ENCODE measurements around the gene UNC13C.

UNC13C gene

GRCh38 chr15:53976844-53977392 is 1.3 kb upstream of the UNC13C start (continued):
- no peak for TF ChIP-seq ZNF488 (tag by site-specific recombination; IDR thresholded peaks at IDR 0.05)
- TF ChIP-seq ZNF548 (tag by site-specific recombination; IDR thresholded peaks at IDR 0.05) = no peak
- no peak for TF ChIP-seq ZNF138 (tag by site-specific recombination; IDR thresholded peaks at IDR 0.05; ENCODE audit: borderline replicate concordance)
- TF ChIP-seq ZNF146 (tag by site-specific recombination; IDR thresholded peaks at IDR 0.05) = no peak
- no peak for TF ChIP-seq KLF16 (tag by site-specific recombination; IDR thresholded peaks at IDR 0.05)
- no peak for TF ChIP-seq ZNF658 (tag by site-specific recombination; IDR thresholded peaks at IDR 0.05)

GRCh38 chr15:53979051-53979788 is 979 bp downstream of the UNC13C start:
- ChIA-PET POLR2A (no interaction called here), CTCF (no interaction called here)

GRCh38 chr15:53980021-53980420 is 1.8 kb downstream of the UNC13C start:
- Histone ChIP-seq H3K27ac (ENCODE audit: extremely low read depth, low read depth, low read length) (no peak overlapping the region), H3K9me3 (ENCODE audit: control insufficient read depth, insufficient read depth, low read depth, low read length) (no peaks in the 10 kb centered on the region), H3K4me3 (ENCODE audit: low read depth, low read length) (no peak overlapping the region), H3K36me3 (ENCODE audit: control insufficient read depth in 2 of 2, insufficient read depth in 1 of 2, low read length in 2 of 2) (no peaks in the 10 kb centered on the region), H3K4me1 (ENCODE audit: control insufficient read depth, insufficient read depth, low read length) (no peaks in the 10 kb centered on the region)
- ChIA-PET CTCF (no interaction called here), POLR2A (no interaction called here)
- TF ChIP-seq ZIC2 (tag by site-specific recombination; IDR thresholded peaks at IDR 0.05) = no peak
- no peak for TF ChIP-seq SALL2 (tag by site-specific recombination; IDR thresholded peaks at IDR 0.05; ENCODE audit: borderline replicate concordance)
- TF ChIP-seq PRDM10 (tag by site-specific recombination; IDR thresholded peaks at IDR 0.05) = no peak
- TF ChIP-seq ZNF398 (tag by site-specific recombination; IDR thresholded peaks at IDR 0.05) = no peak
- no peak for TF ChIP-seq ZNF660 (tag by site-specific recombination; IDR thresholded peaks at IDR 0.05)
- TF ChIP-seq HIC1 (tag by site-specific recombination; IDR thresholded peaks at IDR 0.05) = no peak
- no peak for TF ChIP-seq ZNF169 (tag by site-specific recombination; IDR thresholded peaks at IDR 0.05)

More at GRCh38 chr15:53979051-53979788, 979 bp downstream of the UNC13C start:
- Histone ChIP-seq H3K4me1 (ENCODE audit: control insufficient read depth, insufficient read depth, low read length) (no peaks in the 10 kb centered on the region), H3K36me3 (ENCODE audit: control insufficient read depth in 2 of 2, insufficient read depth in 1 of 2, low read length in 2 of 2) (no peaks in the 10 kb centered on the region), H3K4me3 (ENCODE audit: low read depth, low read length) (no peak overlapping the region), H3K27ac (ENCODE audit: extremely low read depth, low read depth, low read length) (no peak overlapping the region), H3K9me3 (ENCODE audit: control insufficient read depth, insufficient read depth, low read depth, low read length) (no peaks in the 10 kb centered on the region)
- no peak for TF ChIP-seq ZNF18 (tag by site-specific recombination; IDR thresholded peaks at IDR 0.05)
- no peak for TF ChIP-seq ZNF837 (tag by site-specific recombination; IDR thresholded peaks at IDR 0.05)
- no peak for TF ChIP-seq ZNF514 (tag by site-specific recombination; IDR thresholded peaks at IDR 0.05)
- TF ChIP-seq ZBTB7A (tag by site-specific recombination; IDR thresholded peaks at IDR 0.05; ENCODE audit: low read depth) = no peak
- TF ChIP-seq ZFP37 (tag by site-specific recombination; IDR thresholded peaks at IDR 0.05) = no peak
- TF ChIP-seq ZNF747 (tag by site-specific recombination; IDR thresholded peaks at IDR 0.05) = no peak
- TF ChIP-seq EGR2 (tag by site-specific recombination; IDR thresholded peaks at IDR 0.05; ENCODE audit: low read depth) = no peak

Measured in HEK293 (cell line).